ENCODE data around the gene TRMT61B. TPM values are rescaled to one million over a fixed set of nuclear protein-coding genes. Genes with fewer than 3 reads are reported as not detected.
A peak's percentile ranks its signal among the peaks of the same experiment; 100 is the strongest.

The TRMT61B gene
- polyA plus RNA-seq, 1 donor from 2014 or later = 20.0 TPM

GRCh38 chr2:28895189-28895893 is 25.2 kb upstream of the TRMT61B start:
- H3K4me1 Mint-ChIP-seq = peaks cover 34 to 44% (median 36%) of the 10 kb centered on the region in 3 donors
- peaks cover 0 to 2% (median 0%) of the 10 kb centered on the region in 3 donors for H3K9me3 Mint-ChIP-seq
- H3K27me3 Mint-ChIP-seq = no peaks in the 10 kb centered on the region
- no peaks in the 10 kb centered on the region for H3K36me3 Mint-ChIP-seq
- peak overlapping the region; percentile 86 to 97 (median 90) for H3K4me3 Mint-ChIP-seq
- H3K27ac Mint-ChIP-seq = peak overlapping the region; percentile 81 to 89 (median 88)

- peak within 1 kb of the TSS; percentile 88 to 97 (median 91) for H3K27ac Mint-ChIP-seq
- H3K27me3 Mint-ChIP-seq = no peaks in the 10 kb centered on the region
- peaks cover 0 to 2% (median 0%) of the 10 kb centered on the region in 3 donors for H3K9me3 Mint-ChIP-seq
- H3K4me3 Mint-ChIP-seq = peak within 1 kb of the TSS; percentile 86 to 97 (median 92)
- H3K4me1 Mint-ChIP-seq = peaks cover 34 to 40% (median 35%) of the 10 kb centered on the region in 3 donors
- no peaks in the 10 kb centered on the region for H3K36me3 Mint-ChIP-seq
Observed at GRCh38 chr2:28894470-28895188, 24.5 kb upstream of the TRMT61B start, which contains the start of gene WDR43. Gene WDR43, plus strand, starts transcription at chr2:28894667. Its CDS starts 32 bp downstream, at chr2:28894699.

- Mint-ChIP-seq H3K9me3 (peaks cover 0 to 2% (median 0%) of the 10 kb centered on the region in 3 donors), H3K36me3 (no peaks in the 10 kb centered on the region), H3K4me1 (peaks cover 26 to 31% (median 27%) of the 10 kb centered on the region in 3 donors), H3K27ac (peak overlapping the region in 2 of 3 donors; percentile 43 to 75), H3K27me3 (no peaks in the 10 kb centered on the region), H3K4me3 (peak overlapping the region in 2 of 4 donors; percentile 53 to 60)
Observed at GRCh38 chr2:28893488-28893887, 23.4 kb upstream of the TRMT61B start.

GRCh38 chr2:28880193-28880592 is 10.1 kb upstream of the TRMT61B start:
- H3K27ac Mint-ChIP-seq = no peak overlapping the region
- no peaks in the 10 kb centered on the region for H3K4me1 Mint-ChIP-seq
- H3K4me3 Mint-ChIP-seq = no peak overlapping the region
- no peaks in the 10 kb centered on the region for H3K9me3 Mint-ChIP-seq
- H3K36me3 Mint-ChIP-seq = peaks cover 2% of the 10 kb centered on the region
- peaks cover 6% of the 10 kb centered on the region for H3K27me3 Mint-ChIP-seq

- Mint-ChIP-seq H3K4me1 (peaks cover 21 to 22% (median 22%) of the 10 kb centered on the region in 3 donors), H3K27me3 (peaks cover 3% of the 10 kb centered on the region), H3K9me3 (no peaks in the 10 kb centered on the region), H3K27ac (no peak overlapping the region), H3K36me3 (peaks cover 3% of the 10 kb centered on the region), H3K4me3 (peak overlapping the region in 2 of 4 donors; percentile 97 to 100)
Observed at GRCh38 chr2:28871620-28872019, 1.5 kb upstream of the TRMT61B start.

- Mint-ChIP-seq H3K36me3 (peaks cover 5% of the 10 kb centered on the region), H3K4me1 (peaks cover 24 to 31% (median 30%) of the 10 kb centered on the region in 3 donors), H3K27ac (peak overlapping the region; percentile 95 to 99 (median 97)), H3K9me3 (no peaks in the 10 kb centered on the region), H3K4me3 (peak overlapping the region; percentile 97 to 100 (median 98)), H3K27me3 (no peaks in the 10 kb centered on the region)
Observed at GRCh38 chr2:28869494-28870145, 489 bp downstream of the TRMT61B start.

GRCh38 chr2:28868611-28869010 is 1.5 kb downstream of the TRMT61B start:
- H3K9me3 Mint-ChIP-seq = no peaks in the 10 kb centered on the region
- H3K4me3 Mint-ChIP-seq = peak overlapping the region; percentile 56 to 100 (median 84)
- peaks cover 23 to 36% (median 35%) of the 10 kb centered on the region in 3 donors for H3K4me1 Mint-ChIP-seq
- H3K27ac Mint-ChIP-seq = no peak overlapping the region
- no peaks in the 10 kb centered on the region for H3K27me3 Mint-ChIP-seq
- H3K36me3 Mint-ChIP-seq = peaks cover 5% of the 10 kb centered on the region

GRCh38 chr2:28855977-28856376 is 14.1 kb downstream of the TRMT61B start:
- H3K36me3 Mint-ChIP-seq = peaks cover 8% of the 10 kb centered on the region
- no peak overlapping the region for H3K27ac Mint-ChIP-seq
- H3K4me1 Mint-ChIP-seq = peaks cover 0 to 9% (median 0%) of the 10 kb centered on the region in 3 donors
- H3K4me3 Mint-ChIP-seq = no peak overlapping the region
- no peaks in the 10 kb centered on the region for H3K9me3 Mint-ChIP-seq
- no peaks in the 10 kb centered on the region for H3K27me3 Mint-ChIP-seq

- H3K36me3 Mint-ChIP-seq = peaks cover 8% of the 10 kb centered on the region
- no peak overlapping the region for H3K4me3 Mint-ChIP-seq
- peaks cover 0 to 5% (median 0%) of the 10 kb centered on the region in 3 donors for H3K4me1 Mint-ChIP-seq
- H3K27ac Mint-ChIP-seq = peak overlapping the region in 1 of 3 donors; percentile 3
- no peaks in the 10 kb centered on the region for H3K27me3 Mint-ChIP-seq
- H3K9me3 Mint-ChIP-seq = no peaks in the 10 kb centered on the region
Observed at GRCh38 chr2:28855193-28855592, 14.9 kb downstream of the TRMT61B start.

- Mint-ChIP-seq H3K27ac (no peak overlapping the region), H3K9me3 (no peaks in the 10 kb centered on the region), H3K4me3 (no peak overlapping the region)
Observed at GRCh38 chr2:28842042-28842441, 28.1 kb downstream of the TRMT61B start.

GRCh38 chr2:28838971-28839370 is 31.1 kb downstream of the TRMT61B start:
- Mint-ChIP-seq H3K36me3 (peaks cover under 1% of the 10 kb centered on the region), H3K9me3 (no peaks in the 10 kb centered on the region), H3K4me3 (no peak overlapping the region), H3K27ac (no peak overlapping the region), H3K27me3 (no peaks in the 10 kb centered on the region), H3K4me1 (peaks cover 0 to 1% (median 0%) of the 10 kb centered on the region in 3 donors)

More at GRCh38 chr2:28842042-28842441, 28.1 kb downstream of the TRMT61B start:
- Mint-ChIP-seq H3K27me3 (no peaks in the 10 kb centered on the region), H3K4me1 (peaks cover 0 to 3% (median 0%) of the 10 kb centered on the region in 3 donors), H3K36me3 (peaks cover 4% of the 10 kb centered on the region)

- H3K4me1 Mint-ChIP-seq = no peaks in the 10 kb centered on the region
- no peaks in the 10 kb centered on the region for H3K36me3 Mint-ChIP-seq
- no peaks in the 10 kb centered on the region for H3K27me3 Mint-ChIP-seq
- H3K9me3 Mint-ChIP-seq = no peaks in the 10 kb centered on the region
- no peak overlapping the region for H3K27ac Mint-ChIP-seq
- H3K4me3 Mint-ChIP-seq = no peak overlapping the region
Observed at GRCh38 chr2:28835781-28836180, 34.3 kb downstream of the TRMT61B start.

- H3K27me3 Mint-ChIP-seq = no peaks in the 10 kb centered on the region
- H3K36me3 Mint-ChIP-seq = no peaks in the 10 kb centered on the region
- H3K4me1 Mint-ChIP-seq = no peaks in the 10 kb centered on the region
- H3K27ac Mint-ChIP-seq = no peak overlapping the region
- H3K4me3 Mint-ChIP-seq = no peak overlapping the region
- no peaks in the 10 kb centered on the region for H3K9me3 Mint-ChIP-seq
Observed at GRCh38 chr2:28833740-28834470, 36.2 kb downstream of the TRMT61B start.

- no peak overlapping the region for H3K27ac Mint-ChIP-seq
- H3K36me3 Mint-ChIP-seq = no peaks in the 10 kb centered on the region
- H3K4me3 Mint-ChIP-seq = no peak overlapping the region
Observed at GRCh38 chr2:28828382-28828781, 41.7 kb downstream of the TRMT61B start.

More at GRCh38 chr2:28828382-28828781, 41.7 kb downstream of the TRMT61B start:
- Mint-ChIP-seq H3K27me3 (peaks cover 2% of the 10 kb centered on the region), H3K9me3 (no peaks in the 10 kb centered on the region), H3K4me1 (no peaks in the 10 kb centered on the region)

All from IgD-negative memory B cell (primary cell).